SH-SY5Y (cell line): ENCODE measurements around the gene UBL4B.

Experiments used
- GATA2 ChIP-seq: IDR thresholded peaks from 2 replicates; pipeline ENCODE4 v1.6.1; 2011; ENCODE audit warnings: mild to moderate bottlenecking, low read depth, low read length
- GATA3 ChIP-seq: IDR thresholded peaks from 2 replicates; pipeline ENCODE4 v1.6.1; 2011; ENCODE audit warnings: low read depth, mild to moderate bottlenecking, low read length, moderate library complexity

DNA sequence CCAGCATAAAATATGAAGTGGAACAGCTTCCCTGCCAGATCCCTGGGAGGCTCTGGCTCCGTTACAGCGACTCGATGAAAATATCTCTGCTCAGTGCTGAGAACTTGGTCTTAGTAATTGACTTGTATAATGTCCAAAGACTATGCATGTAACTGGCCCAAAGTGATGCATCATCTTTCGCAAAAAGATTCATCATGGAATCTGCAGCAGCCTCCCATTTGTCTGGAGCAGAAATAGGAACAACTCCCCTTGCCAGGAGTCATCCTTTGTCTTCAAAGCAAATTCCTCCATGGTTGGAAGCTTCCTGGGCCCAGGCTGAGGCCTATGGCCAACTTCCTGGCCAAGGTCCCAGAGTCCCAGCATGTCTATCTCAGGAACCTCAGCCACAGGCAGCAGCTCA is 21.2 kb downstream of the UBL4B start:
- TF ChIP-seq GATA2 (no peak), GATA3 (no peak)
